Measurements from ENCODE around the gene SLIT2. TPM values are rescaled to one million over a fixed set of nuclear protein-coding genes. Genes with fewer than 3 reads are reported as not detected.

The SLIT2 gene
- total and polyA plus RNA-seq, 2 of the 13 experiments (the other 11 are each of a cell fraction or from before 2014, with no cell fraction given) = 0.03 TPM; not detected in 1

- WGBS (ENCODE audit: low lambda C conversion rate) = 91% methylated on average over 19 of the region's 21 CpGs
- H3K27me3 ChIP-seq (ENCODE audit: control insufficient read depth in 1 of 2, insufficient read depth in 2 of 2, low read length in 2 of 2) = 0 out of 5 replicates have a peak, but pooled peaks cover 1 to 6% of the 10 kb centered on the region in 2 experiments
- H3K4me2 ChIP-seq (ENCODE audit: low read depth, low read length) = no peak overlapping the region
- H3K27ac ChIP-seq (ENCODE audit: extremely low read length, insufficient read depth, low read length) = no peak overlapping the region
- H4K20me1 ChIP-seq (ENCODE audit: insufficient read depth, low read length) = no peaks in the 10 kb centered on the region
- no peak for DNase-seq (ENCODE audit: low spot score)
- H3K36me3 ChIP-seq (replicated peaks in 1 of 2; ENCODE audit: control insufficient read depth in 1 of 2, insufficient read depth in 2 of 2, low read length in 2 of 2) = no peaks in the 10 kb centered on the region
- no TSS peak for BruUV-seq (replicated peaks)
- no peak overlapping the region for H2AFZ ChIP-seq (ENCODE audit: low read length)
- no peak for TF ChIP-seq ZNF552 (CRISPR knock-in tag; IDR thresholded peaks at IDR 0.05; ENCODE audit: borderline replicate concordance)
- TF ChIP-seq PHF20 (CRISPR knock-in tag; IDR thresholded peaks at IDR 0.05) = no peak
- TF ChIP-seq ZNF354B (CRISPR knock-in tag; IDR thresholded peaks at IDR 0.05) = no peak
- no peak for TF ChIP-seq HCFC1 (IDR thresholded peaks at IDR 0.05; ENCODE audit: low read depth, low read length)
- TF ChIP-seq TCF7L2 (IDR thresholded peaks at IDR 0.05; ENCODE audit: low read depth, low read length) = no peak
- TF ChIP-seq HIVEP1 (CRISPR knock-in tag; IDR thresholded peaks at IDR 0.05) = no peak
- no peak for TF ChIP-seq ZNF263 (CRISPR knock-in tag; IDR thresholded peaks at IDR 0.05)
- no peak for TF ChIP-seq ZNF816 (CRISPR knock-in tag; IDR thresholded peaks at IDR 0.05; ENCODE audit: borderline replicate concordance)
- no peak for TF ChIP-seq ZNF724P (CRISPR knock-in tag; IDR thresholded peaks at IDR 0.05; ENCODE audit: borderline replicate concordance)
- TF ChIP-seq NFE2 (CRISPR knock-in tag; IDR thresholded peaks at IDR 0.05) = no peak
- TF ChIP-seq THAP8 (CRISPR knock-in tag; IDR thresholded peaks at IDR 0.05; ENCODE audit: borderline replicate concordance) = no peak
- no peak for TF ChIP-seq SP2 (CRISPR knock-in tag; IDR thresholded peaks at IDR 0.05)
- no peak for TF ChIP-seq ZNF839 (CRISPR knock-in tag; IDR thresholded peaks at IDR 0.05; ENCODE audit: borderline replicate concordance)
- TF ChIP-seq CREB3 (CRISPR knock-in tag; IDR thresholded peaks at IDR 0.05) = no peak
- TF ChIP-seq CEBPG (CRISPR knock-in tag; IDR thresholded peaks at IDR 0.05) = no peak
- TF ChIP-seq AGO1 (IDR thresholded peaks at IDR 0.05; ENCODE audit: low read depth, low read length, poor library complexity, severe bottlenecking) = no peak
- no peak for TF ChIP-seq ZBTB46 (CRISPR knock-in tag; IDR thresholded peaks at IDR 0.05; ENCODE audit: borderline replicate concordance)
- no peak for TF ChIP-seq JUN (CRISPR knock-in tag; IDR thresholded peaks at IDR 0.05)
- no peak for TF ChIP-seq ZNF205 (CRISPR knock-in tag; IDR thresholded peaks at IDR 0.05)
- TF ChIP-seq TERF1 (CRISPR knock-in tag; IDR thresholded peaks at IDR 0.05) = no peak
- no peak for ATAC-seq
- CTCF ChIA-PET (ENCODE audit: low intra/inter-chr PET ratio, low total read pairs) = no interaction called here
- in situ Hi-C loops (cut with HindIII; ENCODE audit: extremely low pct_ligation_motif_present, low pct_unique_long_range_greater_than_20kb) (loop anchor here (25.0 kb wide), 1 partner anchor 1566 kb away; no protein-coding TSS in a partner anchor), intact Hi-C loops (cut with micrococcal nuclease; ENCODE audit: unreplicated experiment) (no loop called here)
- POLR2A ChIA-PET = no interaction called here
- H3K4me3 ChIP-seq (replicated peaks in 1 of 3; ENCODE audit: insufficient read depth in 1 of 3, low read depth in 2 of 3, low read length in 3 of 3) = no peak overlapping the region
- FAIRE-seq = no peak
- H3K4me1 ChIP-seq (ENCODE audit: insufficient read depth, low read length) = no peaks in the 10 kb centered on the region
- no peaks in the 10 kb centered on the region for H3K79me2 ChIP-seq (ENCODE audit: insufficient read depth, low read length)
- no peak overlapping the region for H3K9ac ChIP-seq (ENCODE audit: insufficient read depth, low read depth, low read length)
- H3K9me3 ChIP-seq (ENCODE audit: low read length) = no peaks in the 10 kb centered on the region
These were observed 1.6 kb downstream of the SLIT2 start for GRCh38 chr4:20253283-20253734.

All from HepG2 (cell line).